Upper lobe of right lung (tissue), 1 donor: ENCODE data around the gene MAP3K9. TPM values are rescaled to one million over a fixed set of nuclear protein-coding genes. Genes with fewer than 3 reads are reported as not detected.

Experiments
- ATAC-seq: fragments of 200-7000 bp; cut with Tn5 transposase; one replicate; pipeline ENCODE4 v1.9.1; 2020; ENCODE audit warnings: mild to moderate bottlenecking, moderate library complexity
- DNase-seq: peaks from one replicate; pipeline ENCODE4 v3.0.0-alpha.2; 2020
- H3K27ac ChIP-seq: fragments of 200-600 bp; one replicate; pipeline ENCODE4 v1.8.0; 2022
- H3K27me3 ChIP-seq: fragments of 200-600 bp; one replicate; pipeline ENCODE4 v1.8.0; 2022; ENCODE audit warnings: mild to moderate bottlenecking
- H3K36me3 ChIP-seq: fragments of 200-600 bp; one replicate; pipeline ENCODE4 v1.8.0; 2022
- H3K4me1 ChIP-seq: fragments of 200-600 bp; one replicate; pipeline ENCODE4 v1.8.0; 2022
- H3K4me3 ChIP-seq: fragments of 200-600 bp; one replicate; pipeline ENCODE4 v1.8.0; 2022; ENCODE audit warnings: mild to moderate bottlenecking
- H3K9me3 ChIP-seq: fragments of 200-600 bp; one replicate; pipeline ENCODE4 v1.8.0; 2022
- intact Hi-C: fragments of 100-400 bp; cut with DNase I; formaldehyde crosslinking; loops from one replicate; pipeline ENCODE4 v1.11.0; 2022
- total RNA-seq: library from RNA; stranded (reverse); fragmentation: NEBNext Ultra II Directional; extraction: Animal tissue kit (Norgen Biotek cat#: 25700); gene quantifications from one replicate; pipeline ENCODE4 v1.2.1, GENCODE V29; 2021
- TF ChIP-seq, protein P1 (sequence below): fragments of 200-600 bp; IDR thresholded peaks from one replicate; pipeline ENCODE4 v1.8.0; 2022; ENCODE audit warnings: antibody characterized with exemption
- donor health status: DM: no; HTN: yes; CAD: no; lungs with severe emphysema.

MAP3K9 gene
- total RNA-seq, 1 donor from 2014 or later, result 12.0 TPM

DNA sequence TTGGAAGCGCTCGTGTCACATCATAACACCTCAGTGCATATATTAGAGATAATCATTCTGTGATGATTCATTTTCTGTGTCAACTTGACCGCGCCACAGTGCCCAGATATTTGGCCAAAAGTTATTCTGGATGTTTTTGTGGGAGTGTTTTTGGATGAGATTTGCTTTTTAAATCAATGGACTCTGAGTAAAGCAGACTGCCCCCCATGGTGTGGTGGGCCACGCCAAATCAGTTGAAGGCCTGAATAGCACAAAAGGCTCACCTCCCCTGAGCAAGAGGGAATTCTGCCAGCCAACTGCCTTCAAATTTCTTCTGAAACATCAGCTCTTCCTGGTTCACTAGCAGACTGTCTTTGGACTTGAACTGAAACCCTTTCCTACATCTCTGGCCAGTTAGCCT, 24.6 kb upstream of the MAP3K9 start:
- TF ChIP-seq, protein P1, sequence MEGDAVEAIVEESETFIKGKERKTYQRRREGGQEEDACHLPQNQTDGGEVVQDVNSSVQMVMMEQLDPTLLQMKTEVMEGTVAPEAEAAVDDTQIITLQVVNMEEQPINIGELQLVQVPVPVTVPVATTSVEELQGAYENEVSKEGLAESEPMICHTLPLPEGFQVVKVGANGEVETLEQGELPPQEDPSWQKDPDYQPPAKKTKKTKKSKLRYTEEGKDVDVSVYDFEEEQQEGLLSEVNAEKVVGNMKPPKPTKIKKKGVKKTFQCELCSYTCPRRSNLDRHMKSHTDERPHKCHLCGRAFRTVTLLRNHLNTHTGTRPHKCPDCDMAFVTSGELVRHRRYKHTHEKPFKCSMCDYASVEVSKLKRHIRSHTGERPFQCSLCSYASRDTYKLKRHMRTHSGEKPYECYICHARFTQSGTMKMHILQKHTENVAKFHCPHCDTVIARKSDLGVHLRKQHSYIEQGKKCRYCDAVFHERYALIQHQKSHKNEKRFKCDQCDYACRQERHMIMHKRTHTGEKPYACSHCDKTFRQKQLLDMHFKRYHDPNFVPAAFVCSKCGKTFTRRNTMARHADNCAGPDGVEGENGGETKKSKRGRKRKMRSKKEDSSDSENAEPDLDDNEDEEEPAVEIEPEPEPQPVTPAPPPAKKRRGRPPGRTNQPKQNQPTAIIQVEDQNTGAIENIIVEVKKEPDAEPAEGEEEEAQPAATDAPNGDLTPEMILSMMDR, result no peak
- intact Hi-C loops, result no loop called here

DNA sequence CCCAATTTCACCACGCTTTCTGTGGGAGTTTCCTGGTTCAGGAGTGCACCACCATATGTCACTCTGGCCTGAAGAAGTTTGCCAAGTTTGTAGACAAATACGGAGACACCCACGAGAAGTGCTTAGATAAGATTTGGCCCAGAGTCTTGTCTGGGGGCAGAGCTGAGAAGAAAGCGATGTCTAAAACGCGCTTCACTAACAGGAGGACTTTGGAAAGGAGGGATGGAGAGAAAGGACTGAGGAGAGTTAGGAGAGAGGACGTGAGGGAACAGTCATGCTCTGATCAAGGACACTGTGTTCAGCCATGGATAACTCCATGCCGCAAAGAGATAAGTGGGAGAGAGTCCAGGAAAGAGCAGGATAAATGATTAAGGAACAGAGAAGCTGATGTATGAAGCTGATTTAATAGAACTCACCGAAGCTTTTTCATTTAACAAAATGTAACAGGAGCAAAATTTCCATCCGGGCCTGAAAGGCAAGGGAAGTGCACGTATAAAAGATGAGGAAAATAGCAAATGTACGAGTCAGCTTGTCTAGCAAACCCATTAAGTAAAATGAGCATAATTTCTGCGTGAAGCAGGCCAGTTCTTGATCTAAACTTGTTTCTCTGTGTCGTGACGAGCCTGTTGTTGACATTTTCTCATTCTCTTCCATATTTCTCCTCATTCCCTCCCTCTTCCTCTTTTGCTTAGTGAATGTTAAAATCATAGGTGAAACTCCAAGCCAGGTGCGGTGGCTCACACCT, 23.4 kb upstream of the MAP3K9 start:
- H3K9me3 ChIP-seq, result no peaks in the 10 kb centered on the region
- H3K27ac ChIP-seq, result no peak overlapping the region
- TF ChIP-seq, protein P1, result no peak
- no peaks in the 10 kb centered on the region for H3K36me3 ChIP-seq
- no peak for ATAC-seq
- H3K4me3 ChIP-seq, result no peak overlapping the region
- intact Hi-C loops, result no loop called here
- H3K4me1 ChIP-seq, result no peaks in the 10 kb centered on the region
- no peak for DNase-seq
- no peaks in the 10 kb centered on the region for H3K27me3 ChIP-seq

More for the DNA sequence above, 24.6 kb upstream of the MAP3K9 start:
- DNase-seq, result no peak
- H3K4me1 ChIP-seq, result no peaks in the 10 kb centered on the region
- no peak overlapping the region for H3K27ac ChIP-seq
- H3K4me3 ChIP-seq, result no peak overlapping the region
- no peaks in the 10 kb centered on the region for H3K9me3 ChIP-seq
- H3K36me3 ChIP-seq, result no peaks in the 10 kb centered on the region
- no peaks in the 10 kb centered on the region for H3K27me3 ChIP-seq
- ATAC-seq, result no peak

DNA sequence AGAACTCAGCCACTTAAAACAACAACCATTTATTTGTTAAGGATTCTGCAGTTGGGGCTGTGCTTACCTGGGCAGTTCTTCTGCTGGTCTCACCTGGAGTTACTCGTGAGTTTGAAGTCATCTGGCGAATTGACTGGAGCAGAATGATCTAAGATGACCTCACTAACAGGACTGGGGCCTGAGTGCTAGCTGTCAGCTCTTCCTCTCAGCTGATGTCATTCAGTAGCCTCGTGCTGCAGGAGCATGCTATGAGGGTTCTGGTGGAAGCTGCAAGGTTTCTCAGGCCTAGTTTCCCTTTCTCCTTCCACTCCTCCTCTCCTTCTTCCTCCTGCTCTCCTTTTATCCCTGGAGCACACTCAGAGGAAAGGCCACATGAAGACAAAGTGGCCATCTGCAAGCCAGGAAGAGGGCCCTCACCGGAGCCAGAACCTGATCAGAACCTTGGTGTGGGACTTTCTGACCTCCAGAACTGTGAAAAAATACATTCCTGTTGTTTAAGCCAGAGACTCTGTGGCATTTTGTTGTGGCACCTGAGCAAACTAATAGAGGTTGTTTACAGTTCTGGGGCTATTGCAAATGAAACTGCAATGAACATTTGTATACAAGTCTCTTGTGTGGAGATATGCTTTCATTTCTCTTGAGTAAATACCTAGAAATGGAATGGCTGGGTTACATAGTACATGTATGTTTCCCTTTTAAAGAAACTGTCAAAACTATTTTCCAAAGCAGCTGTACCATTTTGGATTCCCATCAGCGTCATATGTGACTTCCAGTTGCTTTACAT, 21.9 kb upstream of the MAP3K9 start:
- Histone ChIP-seq H3K27ac (no peak overlapping the region), H3K4me1 (no peaks in the 10 kb centered on the region), H3K4me3 (no peak overlapping the region), H3K27me3 (no peaks in the 10 kb centered on the region), H3K36me3 (no peaks in the 10 kb centered on the region), H3K9me3 (no peaks in the 10 kb centered on the region)
- TF ChIP-seq, protein P1, result no peak
- intact Hi-C loops, result no loop called here
- DNase-seq (no peak), ATAC-seq (no peak)

DNA sequence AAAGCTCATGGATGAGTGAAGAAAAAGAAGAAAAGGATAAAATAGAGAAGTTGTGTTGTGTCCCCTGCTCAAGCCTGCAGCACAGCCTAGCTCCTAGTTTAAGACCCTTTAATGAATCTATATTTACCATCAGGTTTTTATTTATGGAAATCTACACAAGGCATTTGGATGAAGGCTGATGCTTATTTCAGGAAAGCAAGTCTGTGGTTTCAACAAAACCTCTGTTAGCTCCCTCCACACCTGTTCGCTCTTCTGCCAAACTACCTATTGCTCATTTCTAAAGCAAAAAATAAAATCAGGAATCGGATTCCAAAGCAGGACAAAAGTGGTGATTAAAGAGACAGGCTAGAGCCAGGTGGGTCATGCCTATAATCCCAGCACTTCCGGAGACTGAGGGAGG, 18.9 kb upstream of the MAP3K9 start:
- H3K36me3 ChIP-seq, result no peaks in the 10 kb centered on the region
- TF ChIP-seq, protein P1, result no peak
- H3K4me3 ChIP-seq, result no peak overlapping the region
- intact Hi-C loops, result no loop called here
- ATAC-seq, result no peak
- no peaks in the 10 kb centered on the region for H3K27me3 ChIP-seq
- no peak for DNase-seq
- no peak overlapping the region for H3K27ac ChIP-seq
- H3K9me3 ChIP-seq, result no peaks in the 10 kb centered on the region
- H3K4me1 ChIP-seq, result no peaks in the 10 kb centered on the region

DNA sequence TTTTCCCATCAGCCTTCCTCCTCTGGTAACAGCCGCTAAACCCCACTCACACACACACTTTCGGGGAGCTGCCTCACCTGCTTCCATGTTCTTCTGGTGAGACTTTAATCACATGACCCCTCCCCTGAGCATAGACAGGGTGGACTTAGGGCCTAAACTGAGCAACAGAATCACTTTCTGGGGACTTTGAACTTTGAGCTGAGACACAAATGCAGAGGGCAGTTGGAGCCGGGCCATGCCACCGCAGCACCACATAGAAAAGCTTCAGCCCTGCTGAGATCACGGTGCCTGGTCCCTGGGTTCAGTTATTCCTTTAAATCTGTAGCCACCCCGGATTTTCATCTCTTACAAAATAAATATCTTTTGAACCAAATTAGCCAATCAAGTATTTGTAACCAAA, 18.4 kb upstream of the MAP3K9 start:
- intact Hi-C loops, result no loop called here
- no peaks in the 10 kb centered on the region for H3K27me3 ChIP-seq
- TF ChIP-seq, protein P1, result no peak
- DNase-seq (no peak), ATAC-seq (no peak)
- no peaks in the 10 kb centered on the region for H3K36me3 ChIP-seq
- no peaks in the 10 kb centered on the region for H3K9me3 ChIP-seq
- no peak overlapping the region for H3K27ac ChIP-seq
- no peaks in the 10 kb centered on the region for H3K4me1 ChIP-seq
- no peak overlapping the region for H3K4me3 ChIP-seq
